GM08714 (cell line): ENCODE data around the gene WDR86.
A peak's percentile ranks its signal among the peaks of the same experiment; 100 is the strongest.

ENCODE experiments used
- H3K4me3 ChIP-seq: fragments of 200-500 bp; sonication (Bioruptor generic); 2 replicates; pipeline ENCODE4 v1.5.1; 2014; ENCODE audit warnings: mild to moderate bottlenecking, low read length, inconsistent platforms
- ZNF274 ChIP-seq: IDR thresholded peaks from 2 replicates; pipeline ENCODE4 v1.6.1; 2012; ENCODE audit warnings: mild to moderate bottlenecking, low read depth, low read length

WDR86 gene

DNA sequence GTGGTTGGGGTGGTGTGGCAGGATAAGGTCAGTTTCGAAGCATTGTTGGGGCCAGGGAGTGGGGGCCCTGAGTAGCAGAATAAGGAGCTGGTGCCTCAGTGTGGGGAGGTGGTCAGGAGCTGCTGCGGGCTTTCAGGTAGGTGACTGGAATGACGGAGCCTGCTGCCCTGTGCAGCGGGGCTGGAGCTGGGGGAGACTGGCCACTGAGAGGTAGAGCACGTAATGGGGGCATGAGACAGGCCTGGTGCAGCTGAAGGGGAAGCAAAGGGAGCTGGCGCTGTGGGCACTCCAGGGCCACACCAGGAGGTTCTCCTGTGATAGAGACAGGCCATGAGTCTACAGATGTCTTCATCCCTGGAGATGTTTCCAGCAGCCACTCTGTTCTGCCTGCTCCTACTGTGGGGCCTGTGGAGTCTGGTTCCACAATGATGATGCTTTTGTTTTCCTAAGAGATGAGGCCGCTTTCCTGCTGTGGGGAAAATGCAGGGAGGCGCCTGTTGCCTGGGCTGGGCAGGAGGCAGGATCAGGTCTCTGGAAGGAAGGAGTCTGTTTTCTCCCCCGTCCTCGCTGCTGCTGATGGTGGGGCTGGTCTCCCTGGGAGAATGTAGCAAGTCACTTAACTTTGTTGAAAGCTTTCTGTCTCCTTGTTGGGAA lies 37.1 kb downstream of the WDR86 start:
- TF ChIP-seq ZNF274: no peak

DNA sequence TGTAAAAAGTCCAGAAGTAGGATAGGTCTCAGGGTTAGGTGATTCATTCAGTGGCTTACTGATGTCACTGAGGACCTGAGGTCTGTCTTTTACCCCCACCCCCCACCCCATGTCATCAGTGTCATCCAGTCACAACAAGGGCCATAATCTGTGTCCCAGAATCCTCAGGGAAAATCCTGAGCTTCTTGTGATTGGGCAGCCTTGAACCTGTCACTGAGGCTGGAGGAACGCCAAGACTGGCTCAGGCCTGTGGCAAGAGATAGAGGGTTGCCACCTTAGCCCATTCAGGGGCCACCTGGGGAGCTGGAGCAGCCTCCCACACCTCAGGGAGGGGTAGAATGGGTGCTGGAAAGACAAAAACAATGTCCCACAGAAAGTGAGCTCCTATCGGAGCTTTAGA lies 38.6 kb downstream of the WDR86 start:
- H3K4me3 ChIP-seq: no peak overlapping the region
- no peak for TF ChIP-seq ZNF274

More for the DNA sequence above, 37.1 kb downstream of the WDR86 start:
- H3K4me3 ChIP-seq: no peak overlapping the region

DNA sequence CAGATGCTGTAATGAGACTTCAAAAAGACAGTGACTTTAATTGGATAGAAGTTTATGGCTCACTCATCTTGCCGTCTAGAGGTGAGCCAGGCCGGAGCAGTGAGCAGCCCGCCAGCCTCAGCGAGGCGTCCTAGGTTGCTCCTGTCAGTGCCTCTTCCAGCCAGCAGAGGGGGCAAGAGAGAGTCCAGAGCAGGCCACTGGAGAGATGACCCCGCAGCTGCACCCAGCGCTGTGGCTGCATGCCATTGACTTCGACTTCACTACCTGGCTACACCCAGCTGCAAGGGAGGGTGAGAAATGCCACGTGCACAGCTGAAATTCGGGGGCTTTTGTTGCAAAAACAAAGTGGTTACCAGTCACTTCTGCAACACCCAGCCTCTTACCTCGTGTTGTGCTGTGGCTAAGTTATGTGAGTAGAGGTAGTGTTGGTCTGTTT lies 41.7 kb downstream of the WDR86 start:
- no peak for TF ChIP-seq ZNF274
- H3K4me3 ChIP-seq: no peak overlapping the region

DNA sequence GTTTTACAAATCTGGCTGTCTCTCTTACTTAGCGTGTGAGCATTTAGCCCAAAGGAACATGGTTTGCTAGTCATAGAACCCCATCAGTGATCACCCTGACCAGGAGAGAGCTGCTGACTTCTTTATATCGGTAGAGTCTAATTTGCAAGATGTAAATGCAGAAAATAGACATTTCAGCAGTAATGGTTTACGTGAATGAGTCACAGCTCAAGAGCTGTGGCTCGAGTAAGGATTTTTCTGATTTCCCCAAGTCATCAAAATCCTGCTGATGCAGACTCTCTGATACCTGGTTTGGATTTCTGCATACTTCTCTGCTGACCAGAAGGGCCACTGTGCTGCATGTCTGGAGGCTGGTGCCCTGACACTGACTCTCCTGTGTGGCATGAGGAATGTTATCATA lies 42.6 kb downstream of the WDR86 start:
- H3K4me3 ChIP-seq: no peak overlapping the region
- no peak for TF ChIP-seq ZNF274

DNA sequence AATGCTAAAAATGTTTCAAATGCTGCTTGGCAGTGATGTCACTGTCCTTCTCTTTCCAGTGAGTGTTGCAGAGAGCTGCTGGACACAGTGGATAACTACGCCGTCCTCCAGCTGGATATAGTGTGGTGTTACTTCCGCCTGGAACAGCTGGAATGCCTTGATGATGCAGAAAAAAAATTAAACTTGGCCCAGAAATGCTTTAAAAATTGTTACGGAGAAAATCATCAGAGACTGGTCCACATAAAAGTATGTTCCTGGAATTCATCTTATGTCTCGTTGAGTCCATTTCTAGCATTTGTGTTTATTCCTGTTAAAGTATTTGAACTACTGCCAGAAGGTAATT lies 43.0 kb downstream of the WDR86 start:
- TF ChIP-seq ZNF274: no peak
- H3K4me3 ChIP-seq: no peak overlapping the region

DNA sequence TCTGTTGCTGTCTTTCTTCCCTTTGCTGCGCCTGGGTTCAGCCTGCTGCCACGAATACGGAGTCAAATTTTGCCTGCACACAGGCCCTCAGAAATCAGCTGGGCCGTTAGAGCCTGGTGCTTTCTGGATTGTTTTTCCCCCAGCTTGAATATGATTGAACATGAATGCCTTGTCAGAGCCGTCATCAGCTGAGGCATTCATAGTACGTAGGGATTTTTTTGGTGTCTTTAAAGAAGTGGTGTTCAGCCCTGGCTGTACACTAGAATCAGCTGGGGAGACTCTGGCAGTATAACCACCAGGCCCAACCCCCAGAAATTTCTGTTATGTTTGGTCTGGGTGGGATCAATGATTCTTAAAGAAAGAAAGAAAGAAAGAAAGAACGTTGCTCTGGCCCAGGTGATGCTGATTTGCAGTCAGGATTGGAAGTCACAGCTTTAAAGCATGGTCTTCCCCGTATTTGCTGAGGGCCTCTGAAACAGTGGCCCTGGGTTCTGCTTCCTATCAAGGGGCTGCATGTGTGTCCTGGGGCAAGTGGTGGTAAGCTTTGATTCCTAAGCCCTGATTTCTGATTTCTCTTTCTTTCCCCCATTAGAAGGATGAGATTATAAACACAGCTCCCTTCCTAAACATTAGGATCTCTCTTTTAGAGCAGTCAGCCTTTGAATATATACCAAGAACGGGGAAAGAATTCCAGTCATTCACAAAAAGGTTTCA lies 43.5 kb downstream of the WDR86 start:
- TF ChIP-seq ZNF274: no peak
- no peak overlapping the region for H3K4me3 ChIP-seq

DNA sequence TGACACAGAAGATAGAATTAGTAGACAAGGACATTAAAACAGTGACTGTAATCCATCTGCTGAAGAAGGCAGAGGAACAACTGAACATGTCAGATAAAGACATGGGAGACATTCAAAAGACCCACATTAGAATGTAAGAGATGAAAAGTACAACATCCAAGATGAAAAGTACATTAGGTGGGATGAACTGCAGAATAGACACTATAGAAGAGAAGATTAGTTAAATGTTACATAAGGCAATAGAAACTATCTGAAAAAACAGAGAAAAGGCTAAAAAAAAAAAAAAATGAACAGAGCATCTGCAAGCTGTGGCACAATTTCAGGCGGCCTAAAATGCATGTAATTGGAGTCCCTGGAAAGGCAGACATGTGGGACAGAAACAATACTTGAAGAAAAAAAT lies 46.7 kb downstream of the WDR86 start:
- H3K4me3 ChIP-seq: no peak overlapping the region

DNA sequence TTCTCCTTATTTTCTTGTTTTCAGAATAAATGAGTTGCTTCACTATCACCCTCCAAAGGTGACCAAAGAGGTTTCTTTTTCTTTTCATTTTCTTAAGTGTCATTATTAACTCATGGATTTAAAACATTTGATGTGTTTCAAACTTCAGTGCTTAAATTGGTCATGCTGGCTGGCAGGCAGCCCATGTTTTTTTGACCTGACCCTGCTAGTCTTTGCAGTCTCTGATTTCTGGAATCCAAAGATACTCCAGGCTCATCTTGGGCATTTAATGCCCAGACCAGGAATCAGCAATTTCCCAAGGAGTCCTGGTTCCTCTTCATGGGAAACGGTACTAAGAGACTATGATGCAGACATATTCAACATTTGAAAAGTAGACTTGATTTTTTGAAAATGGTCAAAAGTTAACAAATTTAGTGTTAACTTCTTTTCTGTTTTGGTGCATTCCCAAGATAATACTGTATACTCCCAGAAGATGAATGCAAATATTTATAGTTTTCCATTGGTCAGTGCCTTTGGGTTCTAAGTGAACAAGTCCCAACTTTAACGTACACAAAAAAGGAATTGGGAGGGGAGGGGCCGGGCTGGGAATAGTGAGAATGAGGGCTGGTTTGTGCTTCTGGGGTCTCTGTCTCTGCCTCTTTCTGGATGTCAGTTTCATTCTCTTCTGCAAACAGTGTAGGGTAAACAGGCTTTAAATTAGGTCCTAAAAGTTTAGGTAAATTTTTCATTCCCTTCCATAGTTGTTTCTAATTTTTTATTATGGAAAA lies 48.5 kb downstream of the WDR86 start:
- TF ChIP-seq ZNF274: no peak
- no peak overlapping the region for H3K4me3 ChIP-seq

More for the DNA sequence above, 46.7 kb downstream of the WDR86 start:
- TF ChIP-seq ZNF274: no peak

DNA sequence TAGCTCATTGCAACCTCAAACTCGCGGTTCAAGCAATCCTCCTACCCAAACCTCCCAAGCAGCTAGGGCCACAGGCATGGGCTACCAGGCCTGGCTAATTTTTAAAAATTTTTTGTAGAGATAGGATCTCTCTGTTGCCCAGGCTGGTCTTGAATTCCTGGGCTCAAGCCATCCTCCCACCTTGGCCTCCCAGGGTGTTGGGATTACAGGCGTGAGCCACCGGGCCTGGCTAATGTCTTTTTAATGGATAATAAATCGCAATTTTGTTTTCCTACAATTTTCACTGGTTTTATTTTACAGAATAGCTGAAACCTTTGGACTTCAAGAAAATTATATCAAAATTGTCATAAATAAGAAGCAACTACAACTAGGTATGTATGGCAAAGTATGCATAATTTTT lies 57.3 kb downstream of the WDR86 start:
- no peak overlapping the region; the same call in 1 of the 2 replicates for H3K4me3 ChIP-seq
- TF ChIP-seq ZNF274: no peak

DNA sequence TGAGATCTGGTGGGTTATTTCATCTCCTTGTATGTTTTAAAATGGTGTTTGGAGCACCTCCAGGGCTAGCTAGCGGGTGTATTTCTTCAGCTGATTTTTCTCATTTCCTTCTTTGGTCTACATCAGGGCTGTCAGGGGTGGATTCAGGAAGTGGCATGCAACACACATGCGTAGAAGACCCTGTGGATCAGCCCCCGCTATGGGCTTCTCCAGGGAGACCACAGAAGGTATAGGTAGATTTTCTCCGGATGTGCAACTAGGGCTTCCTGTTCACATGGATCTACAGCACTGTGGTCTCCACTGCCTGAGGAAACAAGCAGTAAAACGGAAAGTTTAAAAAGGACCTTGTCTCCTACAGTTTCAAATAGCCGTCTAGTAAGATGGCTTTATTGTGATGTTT lies 57.9 kb downstream of the WDR86 start:
- H3K4me3 ChIP-seq: no peak overlapping the region; the same call in 1 of the 2 replicates
- TF ChIP-seq ZNF274: no peak

DNA sequence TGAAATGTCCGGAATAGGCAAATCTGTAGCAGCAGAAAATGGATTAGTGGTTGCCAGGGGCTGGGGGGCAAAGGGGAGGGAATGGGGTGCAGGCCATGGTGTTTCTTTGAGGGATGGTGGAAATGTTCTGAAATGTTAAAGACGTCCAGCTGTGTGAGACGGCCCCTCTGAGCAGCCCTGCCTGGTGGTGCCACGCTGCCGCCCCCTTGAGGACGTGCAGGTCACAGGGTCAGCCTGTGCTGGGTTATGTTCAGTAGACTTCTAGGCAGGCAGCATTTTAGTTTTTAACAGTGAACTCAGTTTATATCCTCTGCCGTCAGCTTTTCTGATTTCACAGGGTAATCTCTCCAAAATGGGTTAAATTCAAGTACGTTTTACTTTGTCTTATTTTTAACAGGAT lies 58.8 kb downstream of the WDR86 start:
- no peak overlapping the region for H3K4me3 ChIP-seq

DNA sequence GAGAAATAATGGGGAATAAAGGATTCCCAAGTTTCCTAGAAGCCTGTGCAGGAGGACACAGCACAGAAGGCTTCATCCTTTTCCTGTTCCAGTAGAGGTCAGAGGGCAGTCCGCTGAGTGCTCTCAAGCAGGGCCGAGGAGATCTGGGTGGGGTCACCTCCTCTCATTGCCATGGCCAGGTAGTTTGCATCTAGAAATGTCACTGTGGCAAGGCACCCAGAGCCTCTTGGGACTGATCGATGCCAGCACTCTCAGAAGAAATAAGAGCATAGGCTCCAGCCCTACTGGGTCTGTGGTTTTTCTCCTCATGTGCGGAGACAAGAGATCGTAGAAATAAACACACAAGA lies 60.4 kb downstream of the WDR86 start:
- H3K4me3 ChIP-seq: peak overlapping the region; percentile 60; the same call in 1 of the 2 replicates

More for the DNA sequence above, 58.8 kb downstream of the WDR86 start:
- TF ChIP-seq ZNF274: no peak

DNA sequence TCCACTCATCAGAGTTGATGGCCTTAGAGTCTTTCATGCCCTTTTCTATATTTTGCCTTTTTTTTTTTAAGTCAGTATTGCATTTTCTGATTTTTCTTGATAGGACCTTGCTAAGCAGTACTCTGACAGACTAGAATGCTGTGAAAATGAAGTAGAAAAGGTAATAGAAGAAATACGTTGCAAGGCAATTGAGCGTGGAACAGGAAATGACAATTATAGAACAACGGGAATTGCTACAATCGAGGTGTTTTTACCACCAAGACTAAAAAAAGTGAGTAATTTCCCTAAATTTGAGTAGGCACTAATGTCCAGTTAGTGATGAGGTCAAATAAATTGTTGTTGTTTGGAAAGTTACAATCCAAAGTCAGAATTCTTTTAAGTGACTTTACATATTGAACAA lies 60.9 kb downstream of the WDR86 start:
- no peak for TF ChIP-seq ZNF274
- peak overlapping the region; percentile 16; the same call in 1 of the 2 replicates for H3K4me3 ChIP-seq

More for the DNA sequence above, 60.4 kb downstream of the WDR86 start:
- TF ChIP-seq ZNF274: no peak

DNA sequence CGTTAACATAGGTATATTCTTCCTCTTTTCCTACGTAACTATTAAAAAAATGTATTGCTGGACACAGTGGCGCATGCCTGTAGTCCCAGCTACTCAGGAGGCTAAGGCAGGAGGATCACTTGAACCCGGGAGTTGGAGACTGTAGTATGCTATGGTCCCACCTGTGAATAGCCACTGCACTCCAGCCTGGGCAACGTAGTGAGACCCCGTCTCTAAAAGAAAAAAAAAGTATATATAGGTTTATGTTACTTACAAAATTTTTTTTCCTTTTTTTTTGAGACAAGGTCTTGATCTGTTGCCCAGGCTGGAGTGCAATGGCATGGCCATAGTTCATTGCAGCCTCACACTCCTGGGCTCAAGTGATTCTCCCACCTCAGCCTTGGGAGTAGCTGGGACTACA lies 62.6 kb downstream of the WDR86 start:
- no peak overlapping the region for H3K4me3 ChIP-seq
- TF ChIP-seq ZNF274: no peak

DNA sequence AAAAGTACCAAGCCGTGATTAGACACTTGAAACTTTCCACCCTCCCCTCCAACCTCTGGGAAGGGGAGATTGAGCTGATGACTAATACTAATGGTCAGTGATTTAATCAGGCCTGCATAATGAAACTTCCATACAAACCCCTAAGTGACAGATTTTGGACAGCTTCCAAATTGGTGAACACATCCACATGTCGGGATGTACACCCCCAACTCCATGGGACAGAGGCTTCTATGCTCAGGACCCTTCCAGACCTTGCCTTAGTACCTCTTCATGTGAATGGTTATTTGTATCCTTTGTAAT lies 63.4 kb downstream of the WDR86 start:
- no peak overlapping the region for H3K4me3 ChIP-seq
- TF ChIP-seq ZNF274: no peak
